Measurements from ENCODE around the gene C11orf91.

DNA sequence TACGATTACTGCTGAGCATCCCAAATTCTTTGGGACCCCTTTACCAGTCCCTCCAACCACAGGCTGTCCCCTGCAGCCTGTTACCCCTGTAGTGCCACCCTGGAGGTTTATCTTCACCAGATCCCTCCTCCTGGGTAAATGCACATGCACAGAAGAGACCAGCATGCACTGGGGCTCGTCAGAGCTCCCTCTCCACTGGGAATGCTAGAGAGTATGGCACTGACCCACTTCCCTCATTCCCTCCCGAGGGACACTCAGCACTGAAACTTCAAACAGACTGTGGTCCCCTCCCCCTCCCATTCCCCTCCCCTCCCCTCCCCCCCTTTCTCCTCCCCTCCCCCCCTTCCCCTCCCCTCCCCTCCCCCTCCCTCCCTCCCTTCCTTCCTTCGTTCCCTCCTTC lies 49.1 kb downstream of the C11orf91 start:
- TF ChIP-seq, protein P1, sequence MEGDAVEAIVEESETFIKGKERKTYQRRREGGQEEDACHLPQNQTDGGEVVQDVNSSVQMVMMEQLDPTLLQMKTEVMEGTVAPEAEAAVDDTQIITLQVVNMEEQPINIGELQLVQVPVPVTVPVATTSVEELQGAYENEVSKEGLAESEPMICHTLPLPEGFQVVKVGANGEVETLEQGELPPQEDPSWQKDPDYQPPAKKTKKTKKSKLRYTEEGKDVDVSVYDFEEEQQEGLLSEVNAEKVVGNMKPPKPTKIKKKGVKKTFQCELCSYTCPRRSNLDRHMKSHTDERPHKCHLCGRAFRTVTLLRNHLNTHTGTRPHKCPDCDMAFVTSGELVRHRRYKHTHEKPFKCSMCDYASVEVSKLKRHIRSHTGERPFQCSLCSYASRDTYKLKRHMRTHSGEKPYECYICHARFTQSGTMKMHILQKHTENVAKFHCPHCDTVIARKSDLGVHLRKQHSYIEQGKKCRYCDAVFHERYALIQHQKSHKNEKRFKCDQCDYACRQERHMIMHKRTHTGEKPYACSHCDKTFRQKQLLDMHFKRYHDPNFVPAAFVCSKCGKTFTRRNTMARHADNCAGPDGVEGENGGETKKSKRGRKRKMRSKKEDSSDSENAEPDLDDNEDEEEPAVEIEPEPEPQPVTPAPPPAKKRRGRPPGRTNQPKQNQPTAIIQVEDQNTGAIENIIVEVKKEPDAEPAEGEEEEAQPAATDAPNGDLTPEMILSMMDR (conservative IDR thresholded peaks at IDR 0.05 in 1 of 2, IDR thresholded peaks at IDR 0.05 in 1 of 2; ENCODE audit: low read depth in 1 of 2, low read length in 2 of 2), result no peak
- TF ChIP-seq EZH2 (IDR thresholded peaks at IDR 0.05; ENCODE audit: low read length, missing control alignments), result no peak

All from fibroblast of lung (primary cell).